GM10847 (cell line): ENCODE results near the gene CAB39.
A peak's percentile ranks its signal among the peaks of the same experiment; 100 is the strongest.

ENCODE experiments used
- POLR2A ChIP-seq: IDR thresholded peaks from 2 replicates; pipeline ENCODE4 v1.6.1; 2011; ENCODE audit not compliant: insufficient read length; ENCODE audit errors: extremely low read depth

CAB39 gene

DNA sequence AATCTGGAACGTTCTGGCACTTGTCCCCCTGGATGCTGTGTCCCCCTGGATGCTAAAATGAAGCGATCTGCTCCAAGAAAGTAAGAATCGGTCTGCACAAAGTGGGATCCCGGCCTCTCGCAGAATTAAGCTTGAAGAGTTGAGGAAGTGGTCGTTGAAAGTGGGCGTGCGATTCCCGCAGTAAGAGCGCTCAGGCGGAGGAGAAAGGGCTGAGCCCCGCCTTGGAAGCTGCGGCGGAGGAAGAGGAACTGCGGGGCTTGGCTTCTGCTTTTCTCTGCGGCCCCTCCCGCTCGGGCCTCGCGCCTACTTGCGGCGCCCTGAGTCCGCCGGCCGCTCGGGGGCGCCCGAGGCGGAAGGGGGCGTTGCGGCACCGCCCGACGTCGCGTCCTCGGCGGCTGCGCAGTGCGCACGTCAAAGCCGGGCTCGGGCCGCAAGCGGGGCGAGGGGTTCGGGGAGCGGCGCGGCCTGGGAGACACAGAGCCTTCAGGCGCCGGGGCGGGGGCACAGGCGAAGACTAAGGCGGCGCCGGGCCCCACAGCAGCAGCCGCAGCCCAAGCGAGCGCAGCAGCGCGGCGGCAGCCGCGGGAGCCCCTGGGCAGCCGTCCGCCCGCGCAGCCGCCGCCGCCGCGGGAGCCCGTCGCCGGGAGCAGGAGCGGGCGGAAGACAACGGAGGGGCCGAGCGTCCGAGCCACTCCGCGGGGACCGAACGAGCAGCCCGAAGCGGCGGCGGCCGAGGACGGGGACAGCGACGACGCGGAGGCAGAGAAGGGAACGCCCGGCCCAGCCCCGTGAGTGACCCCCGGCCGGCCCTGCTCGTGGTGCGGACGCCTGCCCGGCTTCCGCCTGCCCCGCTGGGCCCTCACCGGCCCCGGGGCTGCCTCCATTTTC is at the start of gene CAB39:
TSS of gene CAB39 (plus strand) at position 400 of the 888 bp plus-strand sequence. CDS start 47,160 bp downstream, outside the sequence.
- TF ChIP-seq POLR2A = peak; percentile 72

DNA sequence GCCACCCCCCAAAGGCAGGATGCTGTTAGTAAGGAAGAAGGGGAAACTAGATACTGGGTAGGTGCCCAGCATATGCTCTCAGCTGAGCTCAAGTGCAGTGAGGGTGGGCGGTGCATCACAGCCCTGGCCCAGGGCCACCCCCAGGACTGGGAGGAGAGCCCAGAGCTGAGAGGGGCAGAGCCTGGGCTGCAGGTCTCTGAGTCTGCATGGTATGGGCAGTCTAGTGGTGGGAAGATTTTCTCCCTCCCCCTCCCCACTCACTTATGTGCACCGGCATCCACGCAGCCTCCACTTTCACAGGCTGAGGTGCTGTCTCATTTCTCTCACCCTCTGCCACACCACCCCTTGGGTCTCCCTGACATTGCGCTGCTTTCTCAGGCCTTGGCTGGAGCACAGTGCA is 48.5 kb upstream of the CAB39 start:
- TF ChIP-seq POLR2A = peak; percentile 22

DNA sequence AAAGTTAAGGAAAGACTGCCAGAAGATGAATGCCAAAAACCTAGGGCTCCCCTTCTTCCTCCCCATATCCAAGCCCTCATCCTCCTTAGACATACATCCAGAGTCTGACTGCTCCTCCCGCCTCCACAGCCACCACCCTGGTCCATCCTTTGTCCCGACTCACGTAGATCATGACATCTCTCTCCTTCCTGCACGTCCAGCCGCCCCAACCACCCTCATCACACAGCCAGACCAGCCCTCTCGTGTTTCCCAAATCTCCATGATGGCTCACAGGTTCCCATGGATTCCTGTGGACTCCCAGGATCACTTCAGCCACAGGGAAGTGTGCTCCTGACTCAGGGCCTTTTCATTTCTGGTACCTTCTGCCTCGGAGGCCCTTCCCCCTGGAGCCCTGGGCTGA is 47.8 kb upstream of the CAB39 start:
- TF ChIP-seq POLR2A = no peak

DNA sequence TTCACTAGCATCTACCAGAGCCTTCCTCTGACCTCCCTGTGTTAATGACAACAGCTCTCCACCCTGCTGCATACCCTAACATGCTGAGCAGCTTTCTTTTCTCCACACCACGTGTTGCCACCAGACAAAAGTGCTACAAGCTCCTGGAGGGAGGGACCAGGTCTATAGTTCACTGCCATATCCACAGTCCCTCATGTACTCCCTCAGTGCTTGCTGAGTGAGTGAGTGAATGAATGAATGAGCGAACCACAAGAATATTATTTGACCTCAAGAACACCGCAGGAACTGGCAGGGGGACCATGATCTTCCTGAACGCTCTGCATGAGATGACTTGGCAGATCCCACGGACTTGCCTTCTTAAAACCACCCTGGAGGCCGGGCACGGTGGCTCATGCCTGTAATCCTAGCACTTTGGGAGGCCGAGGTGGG is 47.4 kb upstream of the CAB39 start:
- no peak for TF ChIP-seq POLR2A

DNA sequence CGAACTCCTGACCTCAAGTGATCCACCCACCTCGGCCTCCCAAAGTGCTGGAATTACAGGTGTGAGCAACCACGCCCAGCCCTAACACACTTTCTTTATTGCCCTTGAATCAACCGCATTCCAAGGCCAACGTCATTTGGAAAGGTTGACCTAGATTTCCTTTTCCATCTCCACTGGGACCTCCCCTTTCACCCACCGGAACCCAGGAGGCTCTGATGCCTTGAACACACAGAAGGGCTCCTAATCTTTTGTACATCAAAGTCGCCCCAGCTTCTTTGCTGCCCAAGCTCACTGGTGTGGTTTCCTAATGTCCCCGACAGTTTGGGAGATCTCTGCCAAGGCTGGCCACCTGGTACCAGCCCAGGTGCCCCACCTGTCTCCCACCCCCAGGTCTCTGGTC is 46.2 kb upstream of the CAB39 start:
- TF ChIP-seq POLR2A = no peak

DNA sequence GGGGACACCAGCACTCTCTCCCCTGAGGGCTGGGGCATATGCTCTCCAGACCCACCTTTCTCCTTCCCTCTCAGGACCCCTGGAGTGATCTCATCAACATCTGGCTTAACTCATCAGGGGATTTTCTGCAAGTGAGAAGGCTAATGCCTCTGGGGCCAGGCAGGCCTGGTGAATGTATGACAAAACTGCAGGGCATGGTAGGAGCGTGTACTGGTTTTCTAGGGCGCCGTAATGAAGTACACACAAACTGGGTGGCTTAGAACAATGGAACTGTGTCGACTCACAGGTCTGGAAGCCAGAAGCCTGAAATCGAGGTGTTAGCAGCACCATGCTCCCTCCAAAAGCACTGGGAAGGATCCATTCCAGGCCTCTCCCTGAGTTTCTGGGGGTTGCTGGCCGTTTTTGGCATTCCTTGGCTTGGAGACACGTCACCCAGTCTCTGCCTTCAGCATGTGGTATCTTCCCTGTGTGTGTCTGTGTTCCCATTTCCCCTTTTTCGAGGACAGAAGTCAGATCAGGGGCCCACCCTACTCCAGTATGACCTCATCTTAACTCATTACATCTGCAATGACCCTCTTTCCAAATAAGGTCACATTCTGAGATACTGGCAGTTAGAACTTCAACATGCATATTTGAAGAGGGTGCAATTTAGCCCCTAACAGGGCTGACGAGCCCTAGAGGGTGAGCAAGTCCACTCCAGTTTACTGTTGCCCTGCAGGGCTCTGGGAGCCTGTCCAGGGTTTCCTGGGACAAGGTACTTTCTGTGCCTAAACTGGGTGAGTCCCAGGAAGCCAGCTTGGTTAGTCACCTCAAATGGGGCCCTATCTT is 45.5 kb upstream of the CAB39 start:
- TF ChIP-seq POLR2A = no peak

DNA sequence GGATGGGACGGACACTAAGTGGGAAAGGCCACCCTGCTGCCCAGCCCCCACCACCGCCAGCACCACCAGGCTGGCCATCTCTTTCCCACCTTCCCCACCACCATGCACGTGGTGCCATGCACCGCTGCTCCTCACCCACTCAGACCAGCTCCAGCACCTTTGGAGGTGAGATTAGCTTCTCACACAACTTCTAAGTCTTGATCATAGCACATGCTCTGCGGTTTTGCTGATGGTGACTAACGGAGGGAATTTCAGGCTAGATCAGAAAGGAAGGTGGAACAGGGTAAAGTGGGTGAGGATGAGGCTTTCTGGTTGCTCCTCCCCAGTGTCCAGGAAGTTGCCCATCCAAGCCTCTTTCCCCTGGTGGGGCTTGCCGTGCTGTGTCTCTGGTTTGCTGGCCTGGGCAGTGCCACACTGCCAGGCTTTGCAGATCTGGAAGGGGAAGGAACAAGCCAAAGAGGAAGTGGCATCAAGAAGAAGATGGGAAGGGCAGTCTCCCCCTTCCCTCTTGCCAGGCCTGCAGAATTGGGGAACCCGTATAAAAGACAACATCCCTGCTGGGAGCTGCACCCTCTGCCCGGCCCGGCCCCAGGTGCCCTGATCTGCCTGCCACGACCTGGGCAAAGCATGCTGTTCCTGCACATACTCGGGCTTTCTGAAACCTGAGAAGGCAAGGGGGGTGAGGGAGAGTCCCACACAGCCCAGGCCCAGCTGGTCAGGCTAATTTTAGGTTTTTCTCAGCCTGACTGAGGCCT is 44.3 kb upstream of the CAB39 start:
- no peak for TF ChIP-seq POLR2A

DNA sequence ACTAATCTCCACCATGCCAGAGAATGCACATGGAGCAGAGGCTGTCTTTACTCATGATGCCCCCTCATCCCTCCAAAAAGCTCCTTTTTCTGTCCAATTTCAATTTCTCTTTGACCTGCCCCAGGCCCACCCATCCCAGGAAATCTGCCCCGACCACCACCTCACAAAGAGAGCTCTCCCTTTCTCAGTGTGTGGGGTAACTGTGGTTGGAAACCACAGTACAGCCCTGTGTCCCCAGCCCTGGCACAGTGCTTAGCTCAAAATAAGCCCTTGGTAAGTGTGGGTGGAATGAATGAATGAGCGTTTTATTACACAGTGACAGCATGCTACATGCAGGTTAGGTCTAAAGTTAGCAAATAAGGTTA is 43.7 kb upstream of the CAB39 start:
- no peak for TF ChIP-seq POLR2A

DNA sequence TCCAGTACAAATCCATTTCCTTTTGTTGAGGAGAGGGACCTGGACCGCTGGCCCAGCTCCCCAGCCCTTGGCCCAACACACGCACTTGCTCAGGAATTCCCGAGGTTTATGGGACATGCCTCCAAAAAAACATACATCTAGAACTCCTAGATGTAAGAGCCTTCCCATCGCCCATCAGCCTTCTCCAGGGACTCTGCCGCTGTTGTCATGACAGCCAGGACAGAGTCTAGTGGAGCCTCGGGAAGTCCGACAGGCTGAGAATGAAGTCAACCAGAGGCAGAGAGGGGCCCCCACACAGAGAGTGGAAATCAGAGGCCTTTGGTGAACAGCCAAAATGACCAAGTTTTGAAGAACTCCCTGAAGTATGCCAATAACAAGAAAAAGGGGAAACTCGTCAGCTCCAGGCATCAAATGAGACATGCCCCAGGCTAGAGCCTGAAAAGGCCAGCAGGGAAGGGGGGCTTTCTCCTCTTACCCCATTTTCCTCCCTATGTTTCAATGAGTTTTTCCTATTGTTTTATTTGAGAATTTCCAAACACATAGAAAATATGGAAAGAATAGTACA is 43.2 kb upstream of the CAB39 start:
- TF ChIP-seq POLR2A = no peak

DNA sequence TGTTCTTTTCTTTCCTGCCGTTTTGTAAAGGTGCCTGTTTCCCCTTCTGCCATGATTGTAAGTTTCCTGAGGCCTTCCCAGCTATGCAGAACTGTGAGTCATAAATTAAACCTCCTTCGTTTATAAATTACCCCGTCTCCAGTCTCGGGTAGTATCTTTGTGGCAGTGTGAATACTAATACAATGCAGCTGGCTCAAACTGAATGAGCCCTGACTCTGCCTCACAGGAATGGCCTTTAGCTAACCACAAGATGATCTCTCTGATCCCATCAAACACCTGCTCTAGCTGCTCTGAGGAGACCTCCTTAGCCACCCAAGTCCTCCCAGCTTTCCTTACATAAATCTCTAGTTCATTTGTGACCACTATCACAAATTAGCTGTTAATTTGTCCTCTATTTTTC is 41.5 kb upstream of the CAB39 start:
- no peak for TF ChIP-seq POLR2A

DNA sequence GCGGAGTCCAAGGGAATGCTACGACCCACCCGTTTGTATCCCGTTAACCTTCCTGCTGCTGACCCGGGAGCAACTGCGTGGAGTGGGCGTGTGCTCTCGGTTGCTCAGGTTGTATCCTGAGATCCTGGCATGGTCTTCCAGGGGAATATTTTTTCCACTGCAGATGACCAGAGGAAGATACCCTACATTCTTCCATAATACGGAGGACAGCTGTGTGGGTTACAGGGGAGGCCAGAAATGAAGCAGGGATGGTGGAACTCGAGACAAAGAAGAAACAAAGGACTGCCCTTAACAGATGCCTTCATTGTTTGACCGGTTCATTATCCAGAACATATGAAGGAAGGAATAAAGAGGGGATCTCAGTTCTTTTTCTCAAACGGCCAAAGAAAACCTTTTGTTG is 39.8 kb upstream of the CAB39 start:
- TF ChIP-seq POLR2A = no peak

DNA sequence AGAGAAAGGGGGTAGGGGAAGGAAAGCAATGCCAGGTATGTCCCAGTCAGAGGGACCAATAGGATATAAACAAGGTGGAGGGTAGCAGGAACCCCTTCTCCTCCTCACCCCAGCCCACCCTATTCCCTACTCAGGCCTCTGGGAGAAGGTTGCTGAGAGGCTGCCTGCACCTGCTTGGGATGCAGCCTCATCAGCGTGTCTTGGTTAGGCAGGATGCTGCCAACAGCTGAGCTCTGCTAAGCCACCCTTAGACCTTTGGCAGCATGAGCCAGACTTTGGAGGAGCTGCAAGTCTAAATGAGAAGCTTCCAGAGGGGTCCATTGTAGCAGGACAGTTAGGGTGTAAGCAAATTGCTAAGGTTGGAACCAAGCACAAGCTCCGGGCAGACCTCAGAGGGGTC is 38.2 kb upstream of the CAB39 start:
- no peak for TF ChIP-seq POLR2A

DNA sequence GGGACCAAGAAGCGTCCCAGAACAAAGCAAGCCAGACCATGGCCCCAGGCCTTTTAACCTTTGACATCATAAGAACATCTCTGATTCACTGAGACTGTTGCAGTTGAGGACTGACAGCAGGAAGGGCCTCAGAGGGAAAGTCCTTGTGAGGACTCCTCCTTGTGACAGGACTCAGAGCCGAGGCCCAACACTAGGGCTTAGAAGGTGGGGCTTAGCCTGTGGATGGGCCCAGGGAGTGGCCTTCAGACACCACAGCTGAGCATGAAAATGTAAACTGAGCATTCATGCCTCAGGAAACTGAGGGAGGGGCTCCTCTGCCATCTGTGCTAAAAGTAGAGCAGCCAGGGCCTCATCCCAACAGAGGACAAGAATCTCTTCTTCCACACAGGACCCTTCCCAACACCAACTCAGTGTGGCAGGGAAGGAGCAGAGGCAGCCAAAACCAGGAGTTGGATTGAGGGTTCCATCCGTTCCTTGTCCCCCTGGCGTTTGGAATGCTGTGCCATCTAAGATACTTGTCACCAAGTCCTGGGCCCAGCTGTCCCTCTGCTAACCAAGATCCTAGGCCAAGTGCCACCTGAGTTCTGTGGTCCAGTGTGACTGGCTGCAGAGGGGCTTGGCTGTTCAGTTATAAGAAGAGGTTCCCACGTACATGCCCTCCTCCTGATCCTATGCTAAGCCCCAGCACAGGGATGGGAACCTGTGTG is 37.5 kb upstream of the CAB39 start:
- no peak for TF ChIP-seq POLR2A

DNA sequence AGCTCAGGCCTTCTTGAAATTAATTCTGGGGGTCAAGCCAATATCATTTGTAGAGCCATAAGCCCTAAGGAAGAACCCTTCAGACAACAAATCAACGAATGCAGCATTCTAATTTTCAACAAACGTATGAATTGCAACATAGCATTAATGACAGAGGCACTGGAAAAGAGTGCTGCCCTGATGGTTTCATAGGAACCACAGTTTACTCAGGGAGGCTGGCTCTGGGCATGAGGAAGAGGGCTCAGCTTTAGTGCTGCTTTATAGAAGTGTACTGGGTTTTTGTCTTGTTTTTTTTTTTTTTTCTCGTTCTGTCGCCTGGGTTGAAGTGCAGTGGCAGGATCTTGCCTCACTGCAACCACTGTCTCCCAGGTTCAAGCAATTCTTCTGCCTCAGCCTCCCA is 36.1 kb upstream of the CAB39 start:
- TF ChIP-seq POLR2A = no peak
